HCT116 (cell line): Measurements from ENCODE around the gene CALR3. TPM values are rescaled to one million over a fixed set of nuclear protein-coding genes. Genes with fewer than 3 reads are reported as not detected.

Experiments
- ATAC-seq: fragments of 200-7000 bp; cut with Tn5 transposase; 2 replicates; pipeline ENCODE4 v1.9.1; 2020; ENCODE audit warnings: mild to moderate bottlenecking, moderate library complexity
- BruUV-seq: library from RNA; stranded (reverse); fragments of 400-500 nt; replicated peaks from 2 replicates; lab custom pipeline; 2021; lab: Mats Ljungman, UMichigan
- CTCF ChIA-PET: fragments of 300-600 bp; sonication (Branson Sonifier 250); formaldehyde crosslinking; loops from one replicate; lab custom pipeline; 2021; ENCODE audit warnings: antibody characterized with exemption; lab: Charles Lee
- POLR2A ChIA-PET: fragments of 300-600, 350-600 bp; sonication (Branson Sonifier 250); formaldehyde crosslinking; loops from one replicate; lab custom pipeline; 2021; ENCODE audit warnings: antibody characterized with exemption; lab: Charles Lee
- RAD21 ChIA-PET, 2 experiments: fragments of 300-600 bp; sonication (Branson Sonifier 250); formaldehyde crosslinking; loops; one replicate each; lab custom pipeline; 2023; ENCODE audit warnings: low total read pairs in 2 of 2; ENCODE audit not compliant: uncharacterized antibody in 2 of 2, unreplicated experiment in 2 of 2, low non-redundant PET in 1 of 2; lab: Charles Lee
- DNase-seq: peaks from one replicate; pipeline ENCODE4 v3.0.0-alpha.2; 2010; ENCODE audit warnings: low read depth, low spot score
- H2AFZ ChIP-seq: fragments of 200-600 bp; shearing (Covaris generic), sonication (generic); 2 replicates; pipeline ENCODE4 v1.6.1; 2017; ENCODE audit warnings: low read depth, mixed run types, mixed read lengths, antibody characterized with exemption, low read length; ENCODE audit not compliant: poor library complexity, severe bottlenecking
- H3K27ac ChIP-seq: 2 replicates; pipeline ENCODE4 v1.5.1; 2012; ENCODE audit warnings: low read depth, low read length
- H3K27me3 ChIP-seq: fragments of 200-600 bp; sonication (generic); 2 replicates; pipeline ENCODE4 v1.6.1; 2016; ENCODE audit warnings: mixed run types, low read length, mixed read lengths; ENCODE audit not compliant: insufficient read depth
- H3K36me3 ChIP-seq, 2 experiments: fragments of 200-500 bp in 1 of 2; fragments of 200-600 bp in 1 of 2; sonication (Bioruptor generic) in 1 of 2; sonication (generic) in 1 of 2; 2 replicates each; pipeline versions ENCODE4 v1.5.1 to v1.6.1; 2014 to 2016; ENCODE audit warnings: low read length in 2 of 2, inconsistent platforms in 1 of 2, mixed read lengths in 1 of 2, mixed run types in 1 of 2; ENCODE audit not compliant: insufficient read depth in 2 of 2, control insufficient read depth in 1 of 2
- H3K4me1 ChIP-seq, 2 experiments: fragments of 200-600 bp in 1 of 2; sonication (generic) in 1 of 2; 2 replicates each; pipeline versions ENCODE4 v1.5.1 to v1.6.1; 2012 to 2017; ENCODE audit warnings: low read length in 2 of 2, inconsistent platforms in 1 of 2, mild to moderate bottlenecking in 1 of 2, mixed read lengths in 1 of 2, mixed run types in 1 of 2, moderate library complexity in 1 of 2; ENCODE audit not compliant: insufficient read depth in 2 of 2, control insufficient read depth in 1 of 2
- H3K4me2 ChIP-seq: fragments of 200-600 bp; sonication (generic); 2 replicates; pipeline ENCODE4 v1.6.1; 2017; ENCODE audit warnings: mixed run types, low read length, mixed read lengths
- H3K4me3 ChIP-seq, 2 experiments: fragments of 200-600 bp in 1 of 2; sonication (generic) in 1 of 2; replicated peaks in 1 of 2; 2 replicates each; pipeline ENCODE4 v1.5.1; 2011 to 2016; ENCODE audit warnings: low read length in 2 of 2, control low read depth in 1 of 2, low read depth in 1 of 2, mild to moderate bottlenecking in 1 of 2, mixed read lengths in 1 of 2, mixed run types in 1 of 2
- H3K79me2 ChIP-seq: fragments of 200-600 bp; sonication (generic); 2 replicates; pipeline ENCODE4 v1.6.1; 2017; ENCODE audit warnings: mild to moderate bottlenecking, mixed run types, low read length, moderate library complexity, mixed read lengths; ENCODE audit not compliant: insufficient read depth
- H3K9ac ChIP-seq: fragments of 200-600 bp; sonication (generic); 2 replicates; pipeline ENCODE4 v1.6.1; 2016; ENCODE audit warnings: low read length, mixed read lengths
- H3K9me2 ChIP-seq: fragments of 200-600 bp; sonication (generic), shearing (Covaris generic); 2 replicates; pipeline ENCODE4 v1.6.1; 2017; ENCODE audit warnings: mixed run types, mild to moderate bottlenecking, moderate library complexity; ENCODE audit not compliant: insufficient read depth
- H3K9me3 ChIP-seq, 2 experiments: fragments of 200-500 bp in 1 of 2; fragments of 200-600 bp in 1 of 2; sonication (Bioruptor generic) in 1 of 2; sonication (generic) in 1 of 2; 2 replicates each; pipeline ENCODE4 v1.6.1; 2014 to 2017; ENCODE audit warnings: low read length in 2 of 2, mixed read lengths in 2 of 2, inconsistent platforms in 1 of 2, low read depth in 1 of 2, mild to moderate bottlenecking in 1 of 2, mixed run types in 1 of 2, moderate library complexity in 1 of 2; ENCODE audit not compliant: control insufficient read depth in 1 of 2, insufficient read depth in 1 of 2
- H4K20me1 ChIP-seq: fragments of 200-600 bp; sonication (generic), shearing (Covaris generic); 2 replicates; pipeline ENCODE4 v1.6.1; 2017; ENCODE audit warnings: mixed run types, mild to moderate bottlenecking, moderate library complexity; ENCODE audit not compliant: insufficient read depth
- CBX3 ChIP-seq: IDR thresholded peaks from 2 replicates; pipeline ENCODE4 v1.6.1; 2012; ENCODE audit warnings: low read depth
- CEBPB ChIP-seq: IDR thresholded peaks from 2 replicates; pipeline ENCODE4 v1.6.1; 2012; ENCODE audit warnings: low read depth
- CTCF ChIP-seq, 3 experiments: fragments of 200-600 bp in 1 of 3; sonication (generic) in 1 of 3; IDR thresholded peaks in 2 of 3; conservative IDR thresholded peaks in 1 of 3; 2 replicates each; pipeline ENCODE4 v1.5.1; 2012 to 2017; ENCODE audit warnings: low read depth in 2 of 3, low read length in 2 of 3, antibody characterized with exemption in 1 of 3, borderline replicate concordance in 1 of 3, control low read depth in 1 of 3, mild to moderate bottlenecking in 1 of 3, mixed read lengths in 1 of 3, mixed run types in 1 of 3, moderate library complexity in 1 of 3; ENCODE audit not compliant: insufficient read depth in 1 of 3
- EGR1 ChIP-seq: IDR thresholded peaks from 2 replicates; pipeline ENCODE4 v1.6.1; 2012; ENCODE audit warnings: low read depth
- ELF1 ChIP-seq: IDR thresholded peaks from 2 replicates; pipeline ENCODE4 v1.6.1; 2012; ENCODE audit warnings: low read depth, borderline replicate concordance
- EZH2 ChIP-seq: fragments of 200-600 bp; sonication (generic); IDR thresholded peaks from 2 replicates; pipeline ENCODE4 v1.6.1; 2017; ENCODE audit warnings: antibody characterized with exemption, mixed run types
- EZH2phosphoT487 ChIP-seq: fragments of 200-600 bp; IDR thresholded peaks from 2 replicates; pipeline ENCODE4 v1.6.1; 2018; ENCODE audit warnings: antibody characterized with exemption, borderline replicate concordance
- JUND ChIP-seq: IDR thresholded peaks from 2 replicates; pipeline ENCODE4 v1.6.1; 2012
- POLR2A ChIP-seq: IDR thresholded peaks from 2 replicates; pipeline ENCODE4 v1.7.0; 2011; ENCODE audit warnings: borderline replicate concordance; ENCODE audit not compliant: insufficient read depth, insufficient read length; ENCODE audit errors: extremely low read depth
- POLR2AphosphoS5 ChIP-seq: IDR thresholded peaks from 2 replicates; pipeline ENCODE4 v1.6.1; 2011; ENCODE audit warnings: mild to moderate bottlenecking, low read depth, low read length, moderate library complexity
- RAD21 ChIP-seq: IDR thresholded peaks from 2 replicates; pipeline ENCODE4 v1.6.1; 2012; ENCODE audit warnings: low read depth, mild to moderate bottlenecking
- REST ChIP-seq: IDR thresholded peaks from 2 replicates; pipeline ENCODE4 v1.6.1; 2012; ENCODE audit warnings: low read depth
- SIN3A ChIP-seq: IDR thresholded peaks from 2 replicates; pipeline ENCODE4 v1.6.1; 2012; ENCODE audit warnings: low read depth
- ZFX ChIP-seq: fragments of 450-650 bp; IDR thresholded peaks from 2 replicates; pipeline ENCODE4 v1.6.1; 2017
- ZNF274 ChIP-seq: fragments of 200-500 bp; sonication (Bioruptor generic); IDR thresholded peaks from 2 replicates; pipeline ENCODE4 v1.6.1; 2014; ENCODE audit warnings: mild to moderate bottlenecking, low read depth, low read length, inconsistent platforms
- intact Hi-C: fragments of 100-400 bp; cut with micrococcal nuclease; formaldehyde crosslinking; loops from 2 replicates; pipeline ENCODE4 v1.10.0; 2022
- total RNA-seq: library from RNA; stranded (reverse); gene quantifications from one replicate; pipeline ENCODE4 v1.2.1, GENCODE V29; 2021; ENCODE audit not compliant: unreplicated experiment
- TF ChIP-seq, protein P1 (sequence below): IDR thresholded peaks from 2 replicates; pipeline ENCODE4 v1.6.1; 2012
- TF ChIP-seq, protein P2 (sequence below): IDR thresholded peaks from 2 replicates; pipeline ENCODE4 v1.6.1; 2012

Gene CALR3
- total RNA-seq, 1 experiment from 2014 or later = not detected

- H3K4me1 ChIP-seq = peaks cover 9 to 17% of the 10 kb centered on the region in 2 experiments
- peaks cover 2 to 14% of the 10 kb centered on the region in 2 experiments; a peak in 3 of 4 replicates for H3K36me3 ChIP-seq
- ChIA-PET POLR2A (no interaction called here), CTCF (no interaction called here), RAD21 (no interaction called here)
- DNase-seq = no peak
- H3K9ac ChIP-seq = no peak overlapping the region
- no TSS peak for BruUV-seq
- H3K79me2 ChIP-seq = peaks cover 49% of the 10 kb centered on the region
- intact Hi-C loops = no loop called here
- no peaks in the 10 kb centered on the region for H3K27me3 ChIP-seq
- no peaks in the 10 kb centered on the region for H3K9me2 ChIP-seq
- H3K9me3 ChIP-seq = no peaks in the 10 kb centered on the region
- no peak for ATAC-seq
- no peak overlapping the region for H2AFZ ChIP-seq
- no peak for TF ChIP-seq EZH2phosphoT487
- no peak for TF ChIP-seq SIN3A
- TF ChIP-seq, protein P1, sequence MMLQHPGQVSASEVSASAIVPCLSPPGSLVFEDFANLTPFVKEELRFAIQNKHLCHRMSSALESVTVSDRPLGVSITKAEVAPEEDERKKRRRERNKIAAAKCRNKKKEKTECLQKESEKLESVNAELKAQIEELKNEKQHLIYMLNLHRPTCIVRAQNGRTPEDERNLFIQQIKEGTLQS = no peak
- TF ChIP-seq ELF1 = no peak
- no peak for TF ChIP-seq ZFX
- no peak for TF ChIP-seq POLR2A
- no peak for TF ChIP-seq RAD21
- no peak for TF ChIP-seq CEBPB
- no peak for TF ChIP-seq EGR1
- TF ChIP-seq JUND = no peak
- TF ChIP-seq CTCF (IDR thresholded peaks at IDR 0.05 in 2 of 3, conservative IDR thresholded peaks at IDR 0.05 in 1 of 3; ENCODE audit: borderline replicate concordance in 1 of 3, insufficient read depth in 1 of 3, low read depth in 2 of 3, low read length in 2 of 3) = no peak
- no peak for TF ChIP-seq CBX3
- TF ChIP-seq, protein P2, sequence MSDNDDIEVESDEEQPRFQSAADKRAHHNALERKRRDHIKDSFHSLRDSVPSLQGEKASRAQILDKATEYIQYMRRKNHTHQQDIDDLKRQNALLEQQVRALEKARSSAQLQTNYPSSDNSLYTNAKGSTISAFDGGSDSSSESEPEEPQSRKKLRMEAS = no peak
- no peak for TF ChIP-seq ZNF274
- no peak for TF ChIP-seq EZH2
- no peak for TF ChIP-seq POLR2AphosphoS5
- TF ChIP-seq REST = no peak
- TF ChIP-seq, all 23 proteins: peak for 0
- Histone ChIP-seq H3K4me2 (no peak overlapping the region), H3K4me3 (no peak overlapping the region), H4K20me1 (peaks cover 11% of the 10 kb centered on the region; the same call in 1 of the 2 replicates), H3K27ac (no peak overlapping the region)
Observed at GRCh38 chr19:16544473-16545231, 48.7 kb upstream of the CALR3 start.
